Bronchial epithelial cell (primary cell): ENCODE measurements around the gene COG6. TPM values are rescaled to one million over a fixed set of nuclear protein-coding genes. Genes with fewer than 3 reads are reported as not detected.

Experiments used
- DNase-seq: peaks from one replicate; pipeline ENCODE4 v3.0.0-alpha.2; 2010; ENCODE audit warnings: low read depth
- FAIRE-seq: peaks from 2 replicates; lab custom pipeline; 2011; peaks lifted over from hg19 to GRCh38; lab: Jason Lieb, UNC
- H3K27me3 ChIP-seq: 2 replicates; pipeline ENCODE4 v1.5.1; 2011; ENCODE audit warnings: low read length; ENCODE audit not compliant: control insufficient read depth, insufficient read depth
- H3K36me3 ChIP-seq: 2 replicates; pipeline ENCODE4 v1.5.1; 2011; ENCODE audit warnings: low read length; ENCODE audit not compliant: control insufficient read depth, insufficient read depth
- H3K4me3 ChIP-seq: 2 replicates; pipeline ENCODE4 v1.5.1; 2011; ENCODE audit warnings: mild to moderate bottlenecking, low read depth, low read length, control low read depth
- CTCF ChIP-seq: IDR thresholded peaks from 2 replicates; pipeline ENCODE4 v1.5.1; 2011; ENCODE audit warnings: mild to moderate bottlenecking, moderate library complexity, low read length, control low read depth, inconsistent platforms; ENCODE audit not compliant: insufficient read depth, severe bottlenecking
- total RNA-seq: library from RNA; depleted of rRNA; stranded (reverse); fragments of >200 nt; gene quantifications from 2 replicates; pipeline ENCODE4 v1.2.1, GENCODE V29; 2014

The COG6 gene
- total RNA-seq, 1 donor from 2014 or later, result 24.0 TPM

GRCh38 chr13:39641645-39642044 is 13.8 kb upstream of the COG6 start:
- DNase-seq (no peak), FAIRE-seq (no peak)
- no peaks in the 10 kb centered on the region for H3K27me3 ChIP-seq
- TF ChIP-seq CTCF, result no peak
- no peak overlapping the region for H3K4me3 ChIP-seq
- H3K36me3 ChIP-seq, result no peaks in the 10 kb centered on the region

GRCh38 chr13:39646122-39646521 is 9.3 kb upstream of the COG6 start:
- H3K27me3 ChIP-seq, result no peaks in the 10 kb centered on the region
- no peaks in the 10 kb centered on the region for H3K36me3 ChIP-seq
- FAIRE-seq (no peak), DNase-seq (no peak)
- TF ChIP-seq CTCF, result no peak
- H3K4me3 ChIP-seq, result no peak overlapping the region

GRCh38 chr13:39655041-39655568 is 357 bp upstream of the COG6 start:
- Histone ChIP-seq H3K4me3 (peak overlapping the region; percentile 99), H3K27me3 (no peaks in the 10 kb centered on the region), H3K36me3 (no peaks in the 10 kb centered on the region)
- FAIRE-seq (no peak), DNase-seq (peak; percentile 2)
- no peak for TF ChIP-seq CTCF

GRCh38 chr13:39656325-39656677 is 839 bp downstream of the COG6 start:
- Histone ChIP-seq H3K4me3 (peak overlapping the region; percentile 99), H3K27me3 (no peaks in the 10 kb centered on the region), H3K36me3 (no peaks in the 10 kb centered on the region)
- DNase-seq (peak; percentile 14), FAIRE-seq (no peak)
- no peak for TF ChIP-seq CTCF

GRCh38 chr13:39663508-39663907 is 8.0 kb downstream of the COG6 start:
- DNase-seq (no peak), FAIRE-seq (no peak)
- TF ChIP-seq CTCF, result no peak
- Histone ChIP-seq H3K4me3 (no peak overlapping the region), H3K27me3 (no peaks in the 10 kb centered on the region), H3K36me3 (no peaks in the 10 kb centered on the region)

- Histone ChIP-seq H3K36me3 (no peaks in the 10 kb centered on the region), H3K4me3 (no peak overlapping the region), H3K27me3 (no peaks in the 10 kb centered on the region)
- FAIRE-seq (no peak), DNase-seq (no peak)
- no peak for TF ChIP-seq CTCF
Measured at GRCh38 chr13:39663958-39664357, 8.5 kb downstream of the COG6 start.
